GM18907 (cell line): ENCODE data around the gene PGAP1.

Experiments used
- ATAC-seq: cut with Tn5 transposase; IDR thresholded peaks from one replicate; pipeline ENCODE4 v1.9.1; 2021; ENCODE audit warnings: mild to moderate bottlenecking, moderate library complexity; ENCODE audit not compliant: unreplicated experiment

PGAP1 gene

DNA sequence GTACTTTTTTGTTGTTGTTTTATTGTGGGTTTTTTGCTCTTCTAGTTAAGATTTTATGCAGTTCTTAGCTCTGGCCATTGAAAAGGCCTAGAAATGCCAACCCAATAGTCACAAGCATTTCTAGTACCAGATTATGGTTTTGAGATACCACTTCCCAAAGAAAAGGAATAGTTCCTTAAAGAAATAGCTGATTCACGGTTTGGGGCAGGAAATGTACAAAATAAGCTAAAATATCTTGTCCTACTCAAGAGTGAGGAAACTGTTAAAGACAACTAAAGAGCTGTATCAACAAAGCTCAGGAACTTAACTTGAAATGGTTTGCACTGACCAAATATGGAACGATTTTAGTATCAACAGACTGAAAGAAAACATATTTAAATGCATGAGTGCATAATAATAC, 35.4 kb downstream of the PGAP1 start:
- ATAC-seq, result no peak

- no peak for ATAC-seq
Measured at GRCh38 chr2:196887431-196887830, 39.1 kb downstream of the PGAP1 start.

GRCh38 chr2:196884368-196884767, 42.1 kb downstream of the PGAP1 start:
- no peak for ATAC-seq

DNA sequence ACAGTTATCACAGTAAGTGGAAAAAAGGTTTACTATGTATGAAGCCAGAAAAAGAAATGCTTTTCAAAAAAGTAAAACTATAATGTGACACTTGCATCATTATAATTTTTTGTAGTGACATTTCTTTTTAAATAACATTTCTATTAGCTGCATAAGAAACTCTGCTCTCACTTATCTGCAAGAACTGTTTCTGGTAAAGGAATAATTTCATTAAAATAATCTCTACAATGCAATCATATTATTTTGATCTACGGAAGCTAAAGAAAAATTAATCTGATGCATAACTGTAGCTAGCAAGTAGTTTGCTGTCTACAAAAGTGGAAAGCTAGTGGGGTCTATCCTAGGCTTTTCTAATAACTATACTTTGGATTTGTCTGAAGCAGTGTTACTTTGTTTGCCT, 50.1 kb downstream of the PGAP1 start:
- no peak for ATAC-seq

GRCh38 chr2:196875414-196875813, 51.1 kb downstream of the PGAP1 start:
- no peak for ATAC-seq

DNA sequence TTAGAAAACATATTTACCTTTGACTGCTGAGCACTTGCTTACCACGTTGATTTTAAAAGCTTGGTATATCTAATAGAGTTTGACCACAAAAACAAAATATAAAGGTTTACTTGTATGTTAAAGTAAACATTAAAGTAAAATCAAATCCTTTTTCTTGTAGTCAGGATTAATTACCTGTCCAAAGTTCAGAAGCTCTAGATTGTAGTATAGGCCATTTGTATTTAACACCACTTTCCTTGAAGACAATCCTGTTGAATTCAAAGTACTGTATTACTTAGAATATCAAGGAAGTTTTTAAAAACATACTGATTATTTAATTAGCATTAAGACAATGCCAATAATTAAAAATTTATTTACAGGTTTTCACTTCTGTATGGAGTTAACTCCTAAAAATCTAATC, 53.0 kb downstream of the PGAP1 start:
- no peak for ATAC-seq

- no peak for ATAC-seq
Measured at GRCh38 chr2:196854629-196855028, 71.9 kb downstream of the PGAP1 start.

DNA sequence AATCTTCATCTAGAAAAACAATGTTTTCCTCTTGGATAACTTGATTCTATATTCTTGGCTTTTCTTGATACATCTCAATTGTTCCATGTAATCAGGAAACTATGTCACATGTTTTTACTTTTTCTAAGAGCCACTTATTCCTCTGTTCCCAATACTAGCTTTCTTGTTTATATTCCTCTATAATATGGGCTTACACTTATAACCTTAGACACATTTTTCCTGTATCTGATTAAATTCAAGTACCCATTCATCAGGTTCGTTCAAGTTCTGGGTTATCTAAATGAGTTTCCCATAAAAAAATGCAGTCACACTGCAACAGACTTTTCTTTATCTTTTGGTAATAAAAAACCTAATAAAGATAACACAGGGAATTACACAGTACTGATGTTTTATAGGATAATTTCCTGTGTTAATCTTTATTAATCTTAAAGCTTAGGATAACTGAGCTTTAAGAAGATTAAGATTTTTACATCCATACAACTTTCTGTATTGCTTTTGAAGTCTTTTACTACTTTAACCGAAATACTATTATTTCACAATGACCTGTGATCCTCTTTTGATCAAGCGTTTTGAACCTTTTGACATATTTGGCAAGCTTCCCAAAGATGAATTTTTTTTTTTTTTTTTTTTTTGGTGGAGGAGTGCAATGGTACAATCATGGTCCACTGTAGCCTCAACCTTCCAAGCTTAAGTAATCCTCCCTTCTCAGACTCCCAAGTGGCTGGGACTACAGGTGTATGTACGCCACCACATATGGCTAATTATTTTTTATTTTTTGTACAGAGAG, 73.0 kb downstream of the PGAP1 start:
- ATAC-seq, result no peak

DNA sequence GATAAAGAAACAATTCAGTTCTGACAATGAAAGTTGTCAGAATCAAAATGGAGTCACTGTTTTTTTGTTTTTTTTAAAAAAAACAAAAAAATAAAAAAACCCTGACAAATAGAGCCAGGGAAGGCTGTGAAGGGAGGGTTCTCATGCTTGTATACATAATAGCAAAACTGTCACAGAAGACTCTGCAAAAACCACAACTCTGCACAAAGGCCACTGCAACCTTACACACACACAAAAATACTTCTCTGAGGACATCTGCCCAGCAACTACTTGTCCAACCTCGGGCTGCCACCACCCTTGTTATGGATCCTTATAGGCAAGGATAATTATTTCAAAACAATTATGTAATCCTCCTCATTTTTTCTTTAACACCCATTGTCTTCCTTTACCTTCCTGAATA, 75.4 kb downstream of the PGAP1 start:
- no peak for ATAC-seq

- ATAC-seq, result no peak
Measured at GRCh38 chr2:196849895-196850294, 76.6 kb downstream of the PGAP1 start.

DNA sequence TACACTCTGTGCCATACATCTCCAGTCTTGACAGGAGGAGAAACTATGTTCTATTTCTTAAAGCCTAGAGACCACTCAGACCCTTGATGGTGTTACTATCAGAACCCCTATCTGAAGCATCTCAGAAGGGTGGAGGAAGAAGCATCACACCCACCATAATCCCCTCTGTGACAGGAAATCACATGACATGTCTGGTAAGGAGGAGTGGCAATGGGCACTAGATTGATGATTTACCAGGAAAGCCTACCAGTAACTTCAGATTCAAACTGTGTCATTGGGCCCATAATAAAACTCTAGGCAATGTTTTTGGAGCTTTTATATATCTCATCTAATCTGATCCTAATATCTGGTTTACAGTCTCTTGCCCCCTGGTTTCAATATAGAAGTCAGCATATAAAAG, 80.2 kb downstream of the PGAP1 start:
- ATAC-seq, result peak; percentile 60

- no peak for ATAC-seq
Measured at GRCh38 chr2:196845371-196845770, 81.1 kb downstream of the PGAP1 start.

- ATAC-seq, result no peak
Measured at GRCh38 chr2:196840171-196840570, 86.3 kb downstream of the PGAP1 start.

GRCh38 chr2:196839574-196839973, 86.9 kb downstream of the PGAP1 start:
- no peak for ATAC-seq

DNA sequence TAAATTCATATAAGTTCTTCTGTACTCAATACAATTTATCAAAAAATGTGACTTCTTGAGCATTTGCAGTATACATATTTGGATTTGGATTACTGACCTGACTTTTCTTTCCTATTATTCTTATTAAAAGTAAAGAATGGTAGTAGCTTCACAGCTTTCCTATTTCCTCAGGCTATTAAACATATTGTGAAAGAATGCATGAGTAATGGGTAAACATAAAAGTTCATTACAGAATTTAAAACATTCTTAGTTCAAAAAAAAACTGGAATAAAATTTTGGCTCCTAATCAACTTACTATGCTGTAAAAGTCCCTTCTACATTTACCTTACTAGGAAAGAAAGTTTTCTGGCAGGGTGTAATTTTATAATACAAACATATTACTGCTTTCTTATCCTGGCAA, 90.1 kb downstream of the PGAP1 start:
- no peak for ATAC-seq

DNA sequence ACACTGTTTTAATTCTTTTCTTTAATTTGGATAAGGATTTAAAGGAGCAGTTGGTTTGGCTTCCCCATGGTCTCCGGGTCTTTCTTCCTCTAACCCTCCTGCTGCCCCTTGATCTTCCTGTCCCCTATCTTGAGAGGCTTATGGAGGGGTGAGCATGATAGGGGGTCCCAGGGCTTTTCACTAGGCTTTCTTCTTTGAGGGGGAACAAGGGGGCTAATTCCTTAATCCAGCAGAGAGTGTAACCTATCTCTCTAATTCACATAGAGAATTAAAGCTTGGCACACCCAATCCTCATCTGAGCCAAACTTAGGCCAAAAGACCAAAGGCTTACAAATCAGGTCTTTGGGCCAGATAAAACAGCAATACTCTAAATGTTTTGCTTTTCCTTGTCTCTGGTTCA, 95.8 kb downstream of the PGAP1 start:
- no peak for ATAC-seq

GRCh38 chr2:196827356-196827755, 99.2 kb downstream of the PGAP1 start:
- ATAC-seq, result no peak

- no peak for ATAC-seq
Measured at GRCh38 chr2:196823750-196824522, 102.6 kb downstream of the PGAP1 start.

DNA sequence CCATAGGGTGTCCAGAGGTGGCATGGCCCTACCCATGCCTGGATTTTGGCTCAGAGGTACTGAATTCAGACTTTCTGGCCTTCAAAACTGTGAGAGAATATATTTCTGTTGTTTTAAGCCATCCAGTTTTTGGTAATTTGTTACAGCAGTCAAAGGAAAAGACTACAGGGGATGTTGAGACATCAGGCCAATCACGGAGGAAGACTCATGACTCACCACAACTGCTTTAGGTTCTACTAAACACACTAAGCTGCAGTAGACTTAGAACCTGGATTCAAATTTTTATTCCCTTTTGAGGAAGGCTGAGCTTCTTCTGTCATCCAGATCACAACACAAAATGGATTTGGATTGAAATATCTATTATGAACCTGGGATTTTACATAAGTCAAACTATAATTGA, 105.3 kb downstream of the PGAP1 start:
- no peak for ATAC-seq

DNA sequence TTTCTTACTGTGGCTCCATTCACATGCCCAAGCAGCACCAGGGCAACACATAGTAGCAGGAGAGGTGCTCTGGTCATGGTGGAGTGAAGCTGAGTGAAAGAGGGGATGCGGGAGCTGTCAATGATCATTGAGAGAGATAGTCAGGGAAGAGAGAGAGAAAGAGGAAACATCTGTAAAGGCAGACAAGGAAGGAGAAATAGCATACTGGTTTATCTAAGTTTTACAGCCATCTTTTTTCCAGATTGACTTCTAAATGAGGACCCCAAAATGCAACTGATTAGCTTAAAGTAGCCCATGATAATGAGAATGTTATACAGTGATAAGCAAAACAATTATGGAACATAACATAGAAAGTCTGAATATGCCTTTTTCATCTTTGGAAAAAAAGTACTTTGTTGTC, 117.2 kb downstream of the PGAP1 start, which contains the start of gene C2orf66:
Gene C2orf66 (minus strand): TSS at position 96 of the 400 bp plus-strand sequence. CDS start 19 bp downstream, at position 77.
- no peak for ATAC-seq

DNA sequence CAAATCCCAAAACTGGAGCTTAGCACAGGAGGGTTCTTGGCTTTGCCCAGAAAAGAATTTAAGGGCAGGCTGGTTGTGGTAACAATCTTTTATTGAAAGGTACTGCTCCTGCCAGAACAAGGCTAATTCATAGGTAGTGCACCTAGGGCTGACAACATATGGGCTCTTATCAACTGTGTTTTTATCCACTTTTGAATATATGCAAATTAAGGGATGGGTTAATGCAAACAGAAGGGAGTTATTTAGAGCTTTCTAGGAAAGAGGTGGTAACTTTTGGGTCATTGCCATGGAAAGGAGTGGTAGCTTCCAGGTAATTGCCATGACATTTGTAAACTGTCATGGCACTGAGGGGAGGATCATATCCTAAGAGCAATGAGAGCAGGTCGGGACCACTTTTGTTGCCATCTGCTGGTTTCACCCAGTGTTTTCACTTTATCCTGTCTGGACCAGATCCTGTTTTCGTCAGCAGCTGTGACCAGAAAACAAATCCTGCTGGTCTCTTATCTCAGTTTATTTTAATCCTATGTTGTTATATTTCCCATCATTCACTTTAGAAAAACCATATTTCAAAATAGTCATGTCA, 118.3 kb downstream of the PGAP1 start:
- ATAC-seq, result no peak

- no peak for ATAC-seq
Measured at GRCh38 chr2:196804381-196804780, 122.1 kb downstream of the PGAP1 start.
